ENCODE results near the gene LEAP2. TPM values are rescaled to one million over a fixed set of nuclear protein-coding genes. Genes with fewer than 3 reads are reported as not detected.

LEAP2 gene
- total RNA-seq, 1 experiment from 2014 or later: 1.4 TPM

DNA sequence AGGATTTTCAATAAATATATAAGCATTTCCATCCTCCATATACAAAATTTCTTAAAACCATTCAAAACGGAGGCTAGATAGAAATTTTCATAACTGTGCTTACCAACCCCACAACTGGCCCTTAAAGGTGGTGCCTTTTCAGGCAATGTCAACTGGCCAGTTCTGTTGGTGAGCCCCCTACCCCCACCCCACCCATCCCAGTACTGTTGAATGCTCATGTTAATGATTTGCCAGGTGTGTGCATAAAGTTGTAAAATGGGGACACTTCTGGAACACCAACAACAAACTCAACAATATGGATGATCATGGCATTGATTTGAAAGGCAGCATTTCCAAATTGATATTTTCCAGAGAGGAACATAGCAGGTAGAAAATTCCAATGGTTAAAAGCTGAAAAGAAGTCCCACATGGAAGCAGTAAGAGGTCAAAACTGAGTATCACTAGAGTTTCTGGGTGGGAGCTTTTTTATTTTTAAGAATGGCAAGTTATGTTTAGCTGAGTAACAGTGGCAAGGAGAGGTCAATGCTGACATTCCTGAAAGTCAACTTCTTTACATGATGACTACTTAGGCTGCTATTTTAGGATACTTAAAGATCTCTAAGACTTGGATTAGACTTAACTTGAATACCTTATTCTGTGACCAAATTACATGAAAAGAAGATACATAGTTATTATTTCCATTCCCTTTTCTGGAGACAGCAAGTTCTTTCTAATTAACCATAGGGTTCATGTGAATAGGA, 2.7 kb downstream of the LEAP2 start:
- Mint-ChIP-seq H3K9me3 (no peaks in the 10 kb centered on the region), H3K4me3 (no peak overlapping the region), H3K27me3 (ENCODE audit: low read depth) (no peaks in the 10 kb centered on the region), H3K4me1 (no peaks in the 10 kb centered on the region), H3K36me3 (ENCODE audit: insufficient read depth in 1 of 3, low read depth in 3 of 3) (peaks cover 7 to 39% (median 27%) of the 10 kb centered on the region in 3 experiments; a peak in 6 of 7 replicates), H3K27ac (no peak overlapping the region)
- Histone ChIP-seq H3K27ac (ENCODE audit: insufficient read length, low read depth, low read length) (no peak overlapping the region), H3K23ac (ENCODE audit: insufficient read length, low read depth, low read length) (no peak overlapping the region), H2BK15ac (ENCODE audit: low read depth, low read length) (no peak overlapping the region), H3K9ac (ENCODE audit: extremely low read depth, insufficient read length, low read length) (no peak overlapping the region), H4K5ac (ENCODE audit: insufficient read length, low read depth, low read length) (no peak overlapping the region), H3K4me1 (ENCODE audit: insufficient read depth, low read length) (no peaks in the 10 kb centered on the region), H4K91ac (ENCODE audit: insufficient read length, low read depth, low read length) (no peak overlapping the region), H2BK12ac (ENCODE audit: insufficient read length, low read depth, low read length) (no peak overlapping the region), H2AK5ac (ENCODE audit: insufficient read length, low read length) (no peak overlapping the region), H2BK120ac (ENCODE audit: low read depth, low read length, poor library complexity, severe bottlenecking) (no peak overlapping the region), H2AFZ (ENCODE audit: low read length) (no peak overlapping the region), H2BK5ac (ENCODE audit: insufficient read length, low read length) (no peak overlapping the region), H3K27me3 (ENCODE audit: insufficient read depth, low read length) (no peaks in the 10 kb centered on the region), H4K8ac (replicated peaks; ENCODE audit: insufficient read length, low read depth, low read length) (no peak overlapping the region), H2BK20ac (ENCODE audit: low read depth, low read length, poor library complexity, severe bottlenecking) (no peak overlapping the region), H3K79me1 (ENCODE audit: insufficient read depth, low read depth, low read length, poor library complexity, severe bottlenecking) (no peaks in the 10 kb centered on the region), H3K14ac (ENCODE audit: insufficient read depth, low read length) (no peak overlapping the region), H3K4me2 (ENCODE audit: insufficient read depth, insufficient read length, low read length) (no peak overlapping the region), H3K79me2 (ENCODE audit: insufficient read depth, low read length) (no peaks in the 10 kb centered on the region), H3T11ph (ENCODE audit: low read length) (no peak overlapping the region), H4K20me1 (ENCODE audit: control insufficient read depth, insufficient read depth, insufficient read length) (no peaks in the 10 kb centered on the region), H3K4ac (ENCODE audit: low read depth, low read length) (no peak overlapping the region), H3K18ac (ENCODE audit: insufficient read length, low read depth, low read length) (no peak overlapping the region), H3K56ac (ENCODE audit: insufficient read length, low read depth, low read length) (no peak overlapping the region), H3K23me2 (ENCODE audit: insufficient read length, low read depth, low read length, poor library complexity, severe bottlenecking) (no peaks in the 10 kb centered on the region), H3K9me3 (ENCODE audit: control insufficient read depth, low read depth, low read length) (no peaks in the 10 kb centered on the region)
- WGBS (ENCODE audit: extremely low coverage, insufficient read length, low lambda C conversion rate): no CpG with 5 or more reads among the region's 1 CpG
- no peak for DNase-seq
- TF ChIP-seq, protein P1, sequence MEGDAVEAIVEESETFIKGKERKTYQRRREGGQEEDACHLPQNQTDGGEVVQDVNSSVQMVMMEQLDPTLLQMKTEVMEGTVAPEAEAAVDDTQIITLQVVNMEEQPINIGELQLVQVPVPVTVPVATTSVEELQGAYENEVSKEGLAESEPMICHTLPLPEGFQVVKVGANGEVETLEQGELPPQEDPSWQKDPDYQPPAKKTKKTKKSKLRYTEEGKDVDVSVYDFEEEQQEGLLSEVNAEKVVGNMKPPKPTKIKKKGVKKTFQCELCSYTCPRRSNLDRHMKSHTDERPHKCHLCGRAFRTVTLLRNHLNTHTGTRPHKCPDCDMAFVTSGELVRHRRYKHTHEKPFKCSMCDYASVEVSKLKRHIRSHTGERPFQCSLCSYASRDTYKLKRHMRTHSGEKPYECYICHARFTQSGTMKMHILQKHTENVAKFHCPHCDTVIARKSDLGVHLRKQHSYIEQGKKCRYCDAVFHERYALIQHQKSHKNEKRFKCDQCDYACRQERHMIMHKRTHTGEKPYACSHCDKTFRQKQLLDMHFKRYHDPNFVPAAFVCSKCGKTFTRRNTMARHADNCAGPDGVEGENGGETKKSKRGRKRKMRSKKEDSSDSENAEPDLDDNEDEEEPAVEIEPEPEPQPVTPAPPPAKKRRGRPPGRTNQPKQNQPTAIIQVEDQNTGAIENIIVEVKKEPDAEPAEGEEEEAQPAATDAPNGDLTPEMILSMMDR (conservative IDR thresholded peaks at IDR 0.05): no peak

All from H9 (cell line).